T47D (cell line): ENCODE data around the gene GNA12.
"Not testable (repeated sequence)": the region's sequence is repeated elsewhere in the genome, so short reads cannot be mapped to it uniquely, and the experiment has no call there.

ENCODE experiments used
- DNase-seq, 2 experiments: peaks; one replicate each; pipeline versions ENCODE4 v3.0.0 to v3.0.0-alpha.2; 2011 to 2012; ENCODE audit warnings: low read depth in 1 of 2, low spot score in 1 of 2
- JUND ChIP-seq: IDR thresholded peaks from 2 replicates; pipeline ENCODE4 v1.6.1; 2012; ENCODE audit warnings: low read depth
- in situ Hi-C: cut with HindIII; loops from 2 replicates; pipeline ENCODE4 v1.10.0; 2016; ENCODE audit warnings: low sequenced_read_pairs, low pct_unique_long_range_greater_than_20kb

The GNA12 gene

DNA sequence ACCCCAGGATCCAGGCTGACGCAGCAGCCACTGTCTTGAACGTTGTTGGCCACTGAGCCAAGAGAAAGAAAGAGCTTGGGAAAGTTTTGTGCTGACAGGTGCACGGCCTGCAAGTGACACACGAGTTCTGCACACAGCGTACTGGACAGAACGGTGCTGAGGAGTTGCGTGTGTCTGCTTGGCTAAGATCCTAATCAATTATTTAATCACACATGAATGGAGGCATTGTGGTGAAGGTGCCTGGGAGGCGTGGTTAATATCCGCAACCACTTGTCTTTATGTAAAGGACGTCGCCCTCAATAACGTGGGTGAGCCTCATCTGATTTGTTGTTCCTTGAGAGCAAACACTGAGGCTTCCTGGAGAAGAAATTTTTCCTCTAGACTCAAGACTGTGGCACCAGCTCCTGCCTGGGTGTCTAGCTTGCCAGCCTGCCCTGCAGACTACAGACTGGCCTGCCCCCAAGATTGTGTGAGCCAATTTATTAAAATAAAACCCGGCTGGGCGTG, 16.6 kb upstream of the GNA12 start:
- no peak for TF ChIP-seq JUND

DNA sequence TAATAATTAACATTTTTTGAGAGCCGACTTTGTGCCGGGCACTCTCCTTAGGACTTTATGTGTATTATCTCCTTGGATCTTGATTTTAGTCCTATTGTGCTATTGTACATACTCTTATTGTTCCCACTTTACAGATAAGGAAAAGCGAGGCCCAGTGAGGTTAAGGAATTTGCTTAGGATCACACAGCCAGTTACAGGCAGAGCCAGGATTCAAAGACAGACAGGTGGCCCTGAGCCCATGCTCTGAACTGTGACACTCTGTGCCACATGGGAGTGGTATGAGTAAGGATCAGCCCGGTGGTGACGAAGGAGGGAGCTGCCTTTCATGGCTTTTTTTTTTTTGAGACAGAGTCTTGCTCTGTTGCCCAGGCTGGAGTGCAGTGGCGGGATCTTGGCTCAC, 15.8 kb upstream of the GNA12 start:
- no peak for DNase-seq
- in situ Hi-C loops, result no loop called here
- no peak for TF ChIP-seq JUND

More for the DNA sequence above, 16.6 kb upstream of the GNA12 start:
- DNase-seq, result peak in 1 of 2 experiments; percentile 85
- in situ Hi-C loops, result no loop called here

DNA sequence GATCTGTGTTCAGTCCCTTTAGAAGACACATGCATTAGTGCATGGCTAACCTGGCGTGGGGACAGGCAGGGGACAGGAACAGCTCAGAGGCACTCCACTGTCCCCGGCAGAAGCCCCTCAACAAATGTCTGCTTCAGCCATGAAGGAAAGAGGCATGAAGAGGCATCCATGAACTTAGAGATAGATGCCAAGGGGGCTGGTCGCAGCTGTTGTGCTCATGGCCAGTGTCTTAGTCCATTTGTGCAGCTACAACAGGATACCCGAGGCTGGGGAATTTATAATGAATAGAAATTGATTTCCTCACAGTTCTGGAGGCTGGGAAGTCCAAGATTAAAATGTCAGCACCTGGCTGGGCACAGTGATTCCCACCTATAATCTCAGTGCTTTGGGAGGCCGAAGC, 14.5 kb upstream of the GNA12 start:
- no peak for TF ChIP-seq JUND
- in situ Hi-C loops, result no loop called here
- DNase-seq, result no peak

DNA sequence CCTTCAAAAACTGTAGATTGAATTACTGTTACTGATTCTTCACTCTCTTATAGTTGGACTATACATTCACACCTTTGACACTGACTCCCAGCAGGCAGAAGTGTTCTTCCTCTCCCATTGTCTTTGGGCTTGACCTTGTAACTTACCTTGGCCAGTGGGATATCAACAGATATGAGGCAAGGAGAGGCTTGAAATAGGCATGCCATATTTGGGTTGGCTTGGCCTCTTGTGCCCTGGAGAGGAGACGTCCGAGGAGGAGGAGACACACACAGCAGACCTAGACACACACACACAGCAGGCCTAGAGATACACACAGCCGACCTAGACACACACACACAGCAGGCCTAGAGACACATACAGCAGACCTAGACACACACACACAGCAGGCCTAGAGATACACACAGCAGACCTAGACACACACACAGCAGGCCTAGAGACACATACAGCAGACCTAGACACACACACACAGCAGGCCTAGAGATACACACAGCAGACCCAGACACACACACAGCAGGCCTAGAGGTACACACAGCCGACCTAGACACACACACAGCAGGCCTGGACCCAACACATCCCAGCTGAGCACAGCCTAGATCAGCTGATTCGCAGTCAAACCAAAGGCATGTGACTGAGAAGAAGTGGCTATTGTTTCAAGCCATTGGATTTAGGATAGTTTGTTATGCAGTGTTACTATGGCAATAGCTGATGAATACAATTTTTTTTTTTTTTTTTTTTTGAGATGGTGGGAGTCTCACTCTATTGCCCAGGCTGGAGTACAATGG, 12.5 kb upstream of the GNA12 start:
- in situ Hi-C loops, result no loop called here
- DNase-seq, result no peak
- TF ChIP-seq JUND, result no peak

DNA sequence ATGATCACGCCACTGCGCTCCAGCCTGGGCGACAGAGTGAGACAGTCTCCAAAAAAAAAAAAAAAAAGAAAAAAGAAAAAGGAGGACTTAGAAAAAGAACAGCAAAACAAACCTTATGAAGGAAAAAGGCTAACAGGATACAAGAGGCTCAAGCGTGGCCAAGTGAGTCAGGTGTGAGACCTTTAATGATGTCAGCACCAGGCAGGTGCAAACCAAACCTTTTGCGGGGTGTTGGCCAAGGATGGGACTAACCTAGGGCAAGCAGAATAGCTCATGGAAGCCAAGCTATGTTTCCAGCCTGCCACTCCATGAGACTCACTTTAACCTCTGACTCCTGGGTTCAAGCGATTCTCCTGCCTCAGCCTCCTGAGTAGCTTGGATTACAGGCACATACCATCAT, 11.3 kb upstream of the GNA12 start:
- TF ChIP-seq JUND, result no peak
- no peak for DNase-seq
- in situ Hi-C loops, result no loop called here

DNA sequence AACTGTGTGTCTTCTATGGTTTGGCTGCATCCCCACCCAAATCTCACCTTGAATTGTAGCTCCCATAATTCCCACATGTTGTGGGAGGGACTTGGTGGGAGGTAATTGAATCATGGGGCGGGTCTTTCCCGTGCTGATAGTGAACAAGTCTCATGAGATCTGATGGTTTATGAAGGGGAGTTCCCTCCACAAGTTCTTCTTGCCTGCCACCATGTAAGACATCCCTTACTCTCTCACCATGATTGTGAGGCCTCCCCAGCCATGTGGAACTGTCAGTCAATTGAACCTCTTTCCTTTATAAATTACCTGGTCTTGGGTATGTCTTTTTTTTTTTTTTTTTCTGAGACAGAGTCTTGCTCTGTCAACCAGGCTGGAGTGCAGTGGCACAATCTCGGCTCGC, 9.4 kb upstream of the GNA12 start:
- in situ Hi-C loops, result not testable (repeated sequence)

DNA sequence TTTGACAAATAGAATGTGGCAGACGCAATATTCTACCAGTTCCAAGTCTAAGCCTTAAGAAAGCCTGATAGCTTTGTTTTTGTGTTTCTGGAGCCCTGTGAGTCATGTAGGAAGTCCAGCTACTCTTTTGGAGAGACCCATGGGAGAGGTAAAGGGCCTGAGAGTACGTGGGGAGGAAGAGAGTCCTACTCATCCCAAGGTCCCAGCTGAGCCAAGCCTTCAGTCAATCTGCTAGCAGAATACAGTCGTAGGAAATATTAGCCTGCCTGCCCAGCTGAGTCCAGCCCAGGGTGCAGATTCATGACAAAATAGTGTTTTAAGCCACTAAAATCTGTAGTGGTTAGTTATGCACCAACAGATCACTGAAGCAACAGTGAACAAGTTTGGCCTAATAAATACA, 9.0 kb upstream of the GNA12 start:
- TF ChIP-seq JUND, result no peak
- in situ Hi-C loops, result no loop called here
- DNase-seq, result no peak

More for the DNA sequence above, 9.4 kb upstream of the GNA12 start:
- not testable (repeated sequence) for DNase-seq

DNA sequence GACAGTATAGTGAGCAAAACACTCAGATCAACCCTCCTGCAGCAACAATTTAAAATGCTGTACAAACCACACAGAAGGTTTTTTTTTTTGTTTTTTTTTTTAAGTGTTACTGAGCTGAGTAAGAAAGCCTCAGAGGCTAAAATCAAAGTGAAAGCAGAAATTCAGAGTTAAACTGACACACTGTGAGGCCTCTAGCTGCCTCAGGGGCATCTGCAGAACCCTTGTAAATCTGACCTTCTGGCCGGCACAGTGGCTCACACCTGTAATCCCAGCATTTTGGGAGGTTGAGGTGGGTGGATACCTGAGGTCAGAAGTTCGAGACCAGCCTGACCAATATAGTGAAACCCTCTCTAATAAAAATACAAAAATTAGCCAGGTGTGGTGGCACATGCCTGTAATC, 7.4 kb upstream of the GNA12 start:
- in situ Hi-C loops, result no loop called here
- no peak for DNase-seq
- no peak for TF ChIP-seq JUND

DNA sequence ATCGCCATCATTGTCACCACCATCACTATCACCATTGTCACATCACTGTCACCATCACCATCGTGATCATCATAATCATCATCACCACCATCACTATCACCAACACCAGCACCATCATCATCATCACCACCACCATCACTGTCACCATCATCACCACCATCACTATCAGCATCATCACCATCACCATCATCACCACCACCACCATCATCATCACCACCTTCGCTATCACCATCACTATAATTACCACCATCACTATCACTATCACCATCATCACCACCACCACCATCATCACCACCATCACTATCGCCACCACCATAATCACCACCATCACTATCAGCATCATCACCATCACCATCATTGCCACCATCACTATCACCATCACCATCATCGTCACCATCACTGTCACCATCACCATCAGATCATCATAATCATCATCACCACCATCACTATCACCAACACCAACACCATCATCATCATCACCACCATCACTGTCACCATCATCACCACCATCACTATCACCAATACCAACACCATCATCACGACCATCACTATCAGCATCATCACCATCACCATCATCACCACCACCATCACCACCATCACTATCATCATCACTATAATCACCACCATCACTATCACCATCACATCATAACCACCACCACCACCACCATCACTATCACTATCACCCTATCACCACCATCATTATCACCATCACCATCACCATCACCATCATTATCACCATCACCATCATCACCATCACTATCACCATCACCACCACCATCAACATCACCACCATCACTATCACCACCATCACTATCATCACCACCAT, 6.0 kb upstream of the GNA12 start:
- DNase-seq, result no peak
- in situ Hi-C loops, result no loop called here
- no peak for TF ChIP-seq JUND

DNA sequence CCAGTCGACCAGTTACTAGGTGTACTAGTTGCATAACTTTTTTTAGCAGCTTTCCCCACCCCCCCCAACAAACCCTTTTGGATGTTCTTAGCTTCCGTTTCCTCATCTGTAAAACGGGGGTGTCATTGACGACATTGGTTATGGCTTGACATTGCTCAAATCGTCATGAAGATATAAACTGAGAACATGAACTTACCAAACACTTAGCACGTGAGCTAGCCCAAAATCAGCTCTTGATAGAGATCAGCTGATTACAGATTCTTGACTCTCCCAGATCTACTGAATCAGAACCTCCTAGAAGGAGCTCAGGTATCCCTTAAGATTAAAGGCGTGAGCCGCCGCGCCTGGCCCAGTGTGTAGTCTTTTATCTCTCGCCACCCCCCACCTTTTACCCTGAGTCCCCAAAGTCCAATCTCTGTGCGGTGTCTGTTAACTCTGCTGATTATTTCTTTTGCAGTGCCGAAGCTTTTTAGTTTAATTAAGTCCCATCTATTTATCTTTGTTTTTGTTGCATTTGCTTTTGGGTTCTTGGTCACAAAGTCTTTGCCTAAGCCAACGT, 1.0 kb upstream of the GNA12 start:
- TF ChIP-seq JUND, result no peak
- DNase-seq, result no peak
- in situ Hi-C loops, result no loop called here

DNA sequence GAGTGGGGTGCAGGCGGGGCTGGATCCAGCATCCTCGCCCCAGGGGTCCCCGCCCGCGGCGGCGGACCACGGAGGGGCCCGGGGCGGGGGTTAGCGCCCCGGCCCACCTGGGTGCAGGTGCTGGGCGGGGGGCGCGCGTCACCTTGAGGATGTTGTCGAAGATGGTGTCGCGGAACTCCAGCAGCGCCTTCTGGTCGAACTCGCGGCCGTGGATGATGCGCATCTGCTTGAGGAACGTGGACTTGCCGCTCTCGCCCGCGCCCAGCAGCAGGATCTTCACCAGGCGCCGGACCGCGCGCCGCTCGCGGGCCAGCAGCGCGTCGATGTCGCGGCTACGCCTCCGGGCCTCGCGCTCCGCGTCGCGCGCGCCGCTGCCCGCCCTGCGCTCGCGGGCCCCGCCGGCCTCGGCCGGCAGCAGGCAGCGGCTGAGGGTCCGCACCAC, 376 bp downstream of the GNA12 start:
- DNase-seq, result peak in 1 of 2 experiments; percentile 52
- in situ Hi-C loops, result no loop called here

DNA sequence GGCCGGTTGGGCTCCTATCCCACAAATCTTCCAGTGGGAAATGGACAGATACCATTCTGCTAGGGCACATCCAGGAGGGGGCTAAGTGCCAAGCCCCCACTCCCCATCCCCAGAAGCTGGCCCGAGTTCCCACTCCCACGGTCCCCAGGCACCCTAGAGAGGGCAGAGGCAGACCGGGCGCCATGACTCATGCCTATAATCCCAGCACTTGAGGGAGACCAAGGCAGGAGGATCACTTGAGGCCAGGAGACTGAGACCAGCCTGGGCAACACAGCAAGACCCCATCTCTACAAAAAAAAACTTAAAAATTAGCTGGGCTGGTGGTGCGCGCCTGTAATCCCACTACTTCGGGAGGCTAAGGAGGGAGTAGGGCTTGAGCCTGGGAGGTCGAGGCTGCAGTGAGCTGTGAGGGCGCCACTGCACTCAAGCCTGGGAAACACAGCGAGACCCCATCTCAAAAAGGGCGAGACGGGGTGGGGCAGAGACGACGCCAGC, 870 bp downstream of the GNA12 start:
- no peak for DNase-seq
- in situ Hi-C loops, result no loop called here
- no peak for TF ChIP-seq JUND

More for the DNA sequence above, 376 bp downstream of the GNA12 start:
- no peak for TF ChIP-seq JUND
